H1 (cell line): ENCODE data around the gene ZNF687. TPM values are rescaled to one million over a fixed set of nuclear protein-coding genes. Genes with fewer than 3 reads are reported as not detected.

Experiments used
- CTCF ChIA-PET: fragments of 300-600 bp; sonication (Branson Sonifier 250); formaldehyde crosslinking; loops from one replicate; lab custom pipeline; 2021; ENCODE audit not compliant: partially characterized antibody; lab: Charles Lee
- POLR2A ChIA-PET: fragments of 300-600 bp; sonication (Branson Sonifier 250); formaldehyde crosslinking; loops from one replicate; lab custom pipeline; 2021; ENCODE audit warnings: inconsistent platforms; ENCODE audit not compliant: partially characterized antibody; lab: Charles Lee
- DNase-seq, 2 experiments: peaks; one replicate each; pipeline versions ENCODE4 v3.0.0 to v3.0.0-alpha.2; 2010 to 2022; ENCODE audit warnings: low spot score in 2 of 2, low read depth in 1 of 2, mixed read lengths in 1 of 2
- FAIRE-seq: peaks from 2 replicates; lab custom pipeline; 2011; peaks lifted over from hg19 to GRCh38; lab: Jason Lieb, UNC
- H2AFZ ChIP-seq: 2 replicates; pipeline ENCODE4 v1.8.1; 2012; ENCODE audit warnings: low read length, inconsistent platforms
- H2AK5ac ChIP-seq: 2 replicates; pipeline ENCODE4 v1.6.1; 2013; ENCODE audit warnings: low read depth, low read length
- H2BK120ac ChIP-seq: replicated peaks from 2 replicates; pipeline ENCODE3; 2013; ENCODE audit warnings: low read depth, low read length, inconsistent platforms
- H2BK12ac ChIP-seq: 2 replicates; pipeline ENCODE4 v1.6.1; 2013; ENCODE audit warnings: low read depth, low read length
- H2BK15ac ChIP-seq: 2 replicates; pipeline ENCODE4 v1.6.1; 2013; ENCODE audit warnings: low read length
- H2BK20ac ChIP-seq: 2 replicates; pipeline ENCODE4 v1.6.1; 2013; ENCODE audit warnings: low read length
- H2BK5ac ChIP-seq: 2 replicates; pipeline ENCODE4 v1.6.1; 2013; ENCODE audit warnings: low read depth, low read length
- H3K14ac ChIP-seq: 2 replicates; pipeline ENCODE4 v1.6.1; 2013; ENCODE audit warnings: inconsistent platforms; ENCODE audit not compliant: insufficient read length
- H3K18ac ChIP-seq: 2 replicates; pipeline ENCODE4 v1.6.1; 2013; ENCODE audit warnings: low read length; ENCODE audit errors: extremely low read depth
- H3K23ac ChIP-seq: 2 replicates; pipeline ENCODE4 v1.6.1; 2013; ENCODE audit warnings: inconsistent platforms; ENCODE audit not compliant: insufficient read length
- H3K23me2 ChIP-seq: 2 replicates; pipeline ENCODE4 v1.6.1; 2013; ENCODE audit warnings: low read depth, low read length
- H3K27ac ChIP-seq: 2 replicates; pipeline ENCODE4 v1.6.1; 2011; ENCODE audit warnings: low read depth, low read length, inconsistent platforms
- H3K27me3 ChIP-seq, 4 experiments: replicated peaks in 1 of 4; 1 replicate in 1 of 4; 2 replicates in 3 of 4; pipeline versions ENCODE4 v1.6.1 to v1.8.1; 2011 to 2013; ENCODE audit warnings: low read length in 3 of 4, mild to moderate bottlenecking in 3 of 4, inconsistent platforms in 2 of 4, mixed read lengths in 2 of 4, moderate library complexity in 1 of 4; ENCODE audit not compliant: control insufficient read depth in 3 of 4, insufficient read depth in 3 of 4; ENCODE audit errors: extremely low read depth in 1 of 4
- H3K36me3 ChIP-seq, 4 experiments: 2 replicates each; pipeline versions ENCODE4 v1.6.1 to v1.8.1; 2011 to 2013; ENCODE audit warnings: mild to moderate bottlenecking in 4 of 4, low read length in 3 of 4, moderate library complexity in 2 of 4, control low read depth in 1 of 4, inconsistent platforms in 1 of 4; ENCODE audit not compliant: insufficient read depth in 4 of 4, control insufficient read depth in 2 of 4
- H3K4ac ChIP-seq: replicated peaks from 2 replicates; pipeline ENCODE3; 2013; ENCODE audit warnings: low read length, low read depth, mixed read lengths, inconsistent platforms; ENCODE audit not compliant: insufficient read length
- H3K4me1 ChIP-seq, 4 experiments: replicated peaks in 1 of 4; 1 replicate in 1 of 4; 2 replicates in 3 of 4; pipeline versions ENCODE4 v1.6.1 to v1.8.1; 2011 to 2013; ENCODE audit warnings: low read length in 3 of 4, inconsistent platforms in 2 of 4, mixed read lengths in 1 of 4; ENCODE audit not compliant: insufficient read depth in 4 of 4, control insufficient read depth in 3 of 4
- H3K4me2 ChIP-seq, 2 experiments: 2 replicates each; pipeline versions ENCODE4 v1.6.1 to v1.8.1; 2011 to 2013; ENCODE audit warnings: low read depth in 2 of 2, low read length in 2 of 2, control low read depth in 1 of 2, inconsistent platforms in 1 of 2, mild to moderate bottlenecking in 1 of 2; ENCODE audit not compliant: insufficient read depth in 1 of 2
- H3K4me3 ChIP-seq, 4 experiments: fragments of 200-600, 300-600 bp in 1 of 4; sonication (generic), shearing (Covaris generic), sonication (Bioruptor Twin) in 1 of 4; 2 replicates each; pipeline versions ENCODE4 v1.5.1 to v1.8.1; 2011 to 2016; ENCODE audit warnings: low read length in 4 of 4, low read depth in 3 of 4, control low read depth in 2 of 4, inconsistent platforms in 2 of 4, mild to moderate bottlenecking in 2 of 4, mixed read lengths in 1 of 4, moderate library complexity in 1 of 4; ENCODE audit not compliant: insufficient read depth in 2 of 4; ENCODE audit errors: extremely low read depth in 1 of 4
- H3K56ac ChIP-seq: replicated peaks from 2 replicates; pipeline ENCODE3; 2013; ENCODE audit warnings: low read depth, mild to moderate bottlenecking, mixed read lengths, low read length, inconsistent platforms; ENCODE audit not compliant: insufficient read length
- H3K79me1 ChIP-seq: 2 replicates; pipeline ENCODE4 v1.6.1; 2013; ENCODE audit warnings: low read depth, low read length, control low read depth
- H3K79me2 ChIP-seq, 2 experiments: 2 replicates each; pipeline versions ENCODE4 v1.6.1 to v1.8.1; 2012 to 2013; ENCODE audit warnings: low read length in 2 of 2, mild to moderate bottlenecking in 2 of 2, inconsistent platforms in 1 of 2; ENCODE audit not compliant: insufficient read depth in 2 of 2, control insufficient read depth in 1 of 2
- H3K9ac ChIP-seq, 4 experiments: replicated peaks in 1 of 4; 1 replicate in 1 of 4; 2 replicates in 3 of 4; pipeline versions ENCODE4 v1.6.1 to v1.8.1; 2011 to 2013; ENCODE audit warnings: low read depth in 3 of 4, low read length in 3 of 4, control low read depth in 2 of 4, mild to moderate bottlenecking in 2 of 4, moderate library complexity in 2 of 4, inconsistent platforms in 1 of 4; ENCODE audit errors: extremely low read depth in 1 of 4
- H3K9me3 ChIP-seq, 2 experiments: 2 replicates each; pipeline versions ENCODE4 v1.6.1 to v1.8.1; 2012 to 2013; ENCODE audit warnings: mild to moderate bottlenecking in 2 of 2, moderate library complexity in 2 of 2, control low read depth in 1 of 2, inconsistent platforms in 1 of 2, low read depth in 1 of 2, low read length in 1 of 2, mixed read lengths in 1 of 2; ENCODE audit not compliant: insufficient read depth in 2 of 2
- H4K20me1 ChIP-seq, 2 experiments: replicated peaks in 1 of 2; 2 replicates each; pipeline versions ENCODE3 to v1.8.1; 2011 to 2013; ENCODE audit warnings: inconsistent platforms in 2 of 2, low read length in 2 of 2, mild to moderate bottlenecking in 1 of 2; ENCODE audit not compliant: insufficient read depth in 2 of 2, control insufficient read depth in 1 of 2
- H4K5ac ChIP-seq: 2 replicates; pipeline ENCODE4 v1.6.1; 2013; ENCODE audit warnings: low read length, low read depth, mixed read lengths, inconsistent platforms; ENCODE audit not compliant: insufficient read length
- H4K8ac ChIP-seq: 2 replicates; pipeline ENCODE4 v1.8.0; 2013; ENCODE audit warnings: mild to moderate bottlenecking, moderate library complexity, low read length, inconsistent platforms; ENCODE audit not compliant: insufficient read depth; ENCODE audit errors: extremely low read depth
- H4K91ac ChIP-seq: replicated peaks from 2 replicates; pipeline ENCODE3; 2013; ENCODE audit warnings: low read length, mixed read lengths, inconsistent platforms; ENCODE audit not compliant: insufficient read length
- ASH2L ChIP-seq: fragments of 200-600, 300-600 bp; sonication (generic); IDR thresholded peaks from one replicate; pipeline ENCODE4 v1.7.1; 2017; ENCODE audit warnings: low read length
- CHD1 ChIP-seq: IDR thresholded peaks from 2 replicates; pipeline ENCODE4 v1.6.1; 2012; ENCODE audit warnings: low read depth, low read length, improper control_type of control experiment
- CHD2 ChIP-seq: IDR thresholded peaks from 2 replicates; pipeline ENCODE4 v1.6.1; 2012; ENCODE audit warnings: low read length, improper control_type of control experiment
- CREB1 ChIP-seq: IDR thresholded peaks from 2 replicates; pipeline ENCODE4 v1.6.1; 2012; ENCODE audit warnings: inconsistent platforms
- EP300 ChIP-seq, 2 experiments: IDR thresholded peaks; 1 replicate in 1 of 2; 2 replicates in 1 of 2; pipeline ENCODE4 v1.6.1; 2011 to 2012; ENCODE audit warnings: low read depth in 2 of 2, low read length in 2 of 2, mild to moderate bottlenecking in 2 of 2, borderline replicate concordance in 1 of 2, inconsistent platforms in 1 of 2, moderate library complexity in 1 of 2
- EZH2 ChIP-seq: fragments of 200-600 bp; sonication (generic); IDR thresholded peaks from 2 replicates; pipeline ENCODE4 v1.7.1; 2012; ENCODE audit warnings: low read depth, mild to moderate bottlenecking, moderate library complexity, low read length, inconsistent platforms; ENCODE audit not compliant: severe bottlenecking
- GABPA ChIP-seq: IDR thresholded peaks from 2 replicates; pipeline ENCODE4 v1.6.1; 2011; ENCODE audit warnings: mild to moderate bottlenecking, low read length, moderate library complexity, borderline replicate concordance; ENCODE audit not compliant: insufficient read depth
- GTF2F1 ChIP-seq: IDR thresholded peaks from 2 replicates; pipeline ENCODE4 v1.6.1; 2012; ENCODE audit warnings: low read depth, low read length, improper control_type of control experiment, borderline replicate concordance
- SAP30 ChIP-seq: fragments of 300-600 bp; sonication (generic); IDR thresholded peaks from 2 replicates; pipeline ENCODE4 v1.7.1; 2012; ENCODE audit warnings: low read length, moderate library complexity, mild to moderate bottlenecking, inconsistent platforms; ENCODE audit not compliant: insufficient read depth, insufficient replicate concordance
- SIN3A ChIP-seq, 2 experiments: IDR thresholded peaks in 1 of 2; conservative IDR thresholded peaks in 1 of 2; 2 replicates each; pipeline ENCODE4 v1.6.1; 2011 to 2012; ENCODE audit warnings: low read length in 2 of 2, improper control_type of control experiment in 1 of 2, low read depth in 1 of 2, mild to moderate bottlenecking in 1 of 2
- SUZ12 ChIP-seq: fragments of 200-600 bp; sonication (generic); IDR thresholded peaks from 2 replicates; pipeline ENCODE4 v1.6.1; 2012; ENCODE audit warnings: mild to moderate bottlenecking, inconsistent platforms, low read length, moderate library complexity, mixed read lengths
- WGBS, 2 experiments: shearing (Covaris generic) in 1 of 2; methylation state at CpG; one replicate each; pipeline versions ENCODE4 v1.1.6 to v1.1.7; 2013 to 2015; ENCODE audit warnings: low lambda C conversion rate in 2 of 2, mixed read lengths in 2 of 2, inconsistent platforms in 1 of 2, low coverage in 1 of 2, missing lambda C conversion rate in 1 of 2; ENCODE audit not compliant: insufficient replicate concordance in 2 of 2, insufficient coverage in 1 of 2, insufficient read length in 1 of 2; ENCODE audit errors: extremely low coverage in 1 of 2, missing lambda C conversion rate in 1 of 2; 5-methylcytosine and 5-hydroxymethylcytosine counted together
- polyA plus RNA-seq, 7 experiments: library from polyadenylated mRNA; depleted of rRNA in 3 of 7; stranded (reverse) in 5 of 7; unstranded in 2 of 7; fragments of >200 nt in 5 of 7; fragments of 200-250 nt in 2 of 7; gene quantifications; 1 replicate in 5 of 7; 2 replicates in 1 of 7; 4 replicates in 1 of 7; pipeline versions ENCODE4 v1.2.1 to v1.2.3, GENCODE V29; 2011 to 2013; ENCODE audit warnings: missing spikeins in 2 of 7, mixed read lengths in 2 of 7
- total RNA-seq: library from RNA; stranded (reverse); fragmentation: NEBNext Ultra II Directional; extraction: Animal tissue kit (Norgen Biotek cat#: 25700); gene quantifications from 2 replicates; pipeline ENCODE4 v1.2.1, GENCODE V29; 2021

Gene ZNF687
- total and polyA plus RNA-seq, 2 of the 8 experiments (the other 6 are each of a cell fraction or from before 2014, with no cell fraction given), result 45.9 to 69.9 TPM

DNA sequence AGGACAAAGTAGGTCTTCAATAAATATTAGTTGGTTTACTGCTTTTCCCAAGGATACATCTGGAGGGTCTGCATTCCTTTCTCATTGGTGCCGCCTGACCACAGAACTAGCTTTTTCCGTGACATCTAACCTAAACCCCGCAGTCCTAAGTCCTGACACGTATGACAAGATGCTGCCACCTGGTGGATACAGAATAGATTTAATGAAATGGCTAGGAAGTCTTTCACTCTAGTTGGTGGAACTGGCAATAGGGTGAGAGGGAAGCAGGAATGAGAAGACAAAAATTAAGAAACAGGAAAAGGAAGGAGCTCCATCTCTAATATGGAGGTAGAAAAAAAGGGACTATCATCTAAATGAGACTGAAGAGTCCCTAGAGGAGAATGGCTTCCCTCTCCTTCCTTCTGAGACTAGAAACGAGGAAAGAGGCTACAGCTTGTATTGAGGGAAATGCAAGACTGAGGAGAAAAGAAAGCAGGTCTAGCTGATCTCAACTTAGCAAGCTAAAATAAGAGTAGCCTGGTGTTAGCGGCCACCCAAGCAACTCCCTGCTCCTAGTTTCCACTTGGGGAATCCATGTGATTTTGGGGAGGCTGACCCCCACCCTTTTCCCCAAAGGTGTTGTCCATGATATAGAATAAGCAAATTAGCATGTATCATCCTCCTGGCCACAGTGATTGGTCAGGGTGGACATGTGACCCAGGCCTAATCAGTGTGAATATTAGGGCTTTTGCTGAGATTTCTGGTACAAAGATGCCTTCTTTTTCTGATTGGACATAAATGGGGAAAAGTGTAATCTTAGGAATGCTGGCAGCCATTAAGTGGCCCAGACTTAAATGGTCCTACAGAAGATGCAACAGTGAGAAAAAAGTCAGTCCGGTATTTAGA lies 59.0 kb downstream of the ZNF687 start:
- Histone ChIP-seq H3K79me2 (peaks cover 3 to 6% of the 10 kb centered on the region in 2 experiments; a peak in 3 of 4 replicates), H3K27ac (no peak overlapping the region), H3K14ac (no peak overlapping the region), H3K4ac (no peak overlapping the region), H3K23me2 (no peaks in the 10 kb centered on the region), H3K4me3 (no peak overlapping the region), H3K9me3 (no peaks in the 10 kb centered on the region), H3K56ac (no peak overlapping the region), H4K20me1 (peaks cover 0 to 2% of the 10 kb centered on the region in 2 experiments), H2AK5ac (no peak overlapping the region), H2BK120ac (no peak overlapping the region), H4K5ac (no peak overlapping the region), H2BK12ac (no peak overlapping the region), H4K8ac (no peak overlapping the region), H3K18ac (no peak overlapping the region), H2AFZ (no peak overlapping the region), H3K27me3 (no peaks in the 10 kb centered on the region), H3K23ac (no peak overlapping the region), H3K4me1 (peaks cover 3 to 5% (median 4%) of the 10 kb centered on the region in 4 experiments; a peak in 5 of 7 replicates), H3K9ac (no peak overlapping the region), H2BK5ac (no peak overlapping the region), H4K91ac (no peak overlapping the region), H3K36me3 (peaks cover 19 to 36% (median 29%) of the 10 kb centered on the region in 4 experiments), H2BK20ac (no peak overlapping the region), H2BK15ac (no peak overlapping the region), H3K4me2 (no peak overlapping the region), H3K79me1 (peaks cover 6% of the 10 kb centered on the region)
- 53% methylated on average over 7 of the region's 7 CpGs; no CpG with 5 or more reads in 1 of the 2 experiments for WGBS, 2 experiments
- ChIA-PET POLR2A (interaction anchor here (0.8 to 8.6 kb wide), 20 partner anchors 9 to 200 kb away, joined by 3 to 102 read pairs (median 4); partner anchors contain the start of genes PI4KB, PSMB4 and ZNF687), CTCF (interaction anchor here (0.6 to 8.4 kb wide), 37 partner anchors 9 to 253 kb away, joined by 3 to 129 read pairs (median 4); partner anchors contain the start of genes PI4KB, PSMB4 and SELENBP1)
- no peak for DNase-seq
- FAIRE-seq, result peak; percentile 90
- TF ChIP-seq EZH2, result no peak
- TF ChIP-seq GTF2F1, result no peak
- no peak for TF ChIP-seq EP300 (IDR thresholded peaks at IDR 0.05; ENCODE audit: borderline replicate concordance in 1 of 2, low read depth in 2 of 2, low read length in 2 of 2)
- TF ChIP-seq CHD1, result no peak
- TF ChIP-seq ASH2L, result peak; percentile 51
- TF ChIP-seq CHD2, result no peak
- TF ChIP-seq CREB1, result peak; percentile 82
- TF ChIP-seq SUZ12, result no peak
- no peak for TF ChIP-seq GABPA
- TF ChIP-seq SAP30, result no peak
- TF ChIP-seq SIN3A (conservative IDR thresholded peaks at IDR 0.05 in 1 of 2, IDR thresholded peaks at IDR 0.05 in 1 of 2; ENCODE audit: low read depth in 1 of 2, low read length in 2 of 2), result 0 out of 4 replicates have a peak, but pooled peaks of 1 of the 2 experiments have one; percentile 45
